Activated CD4-positive, alpha-beta T cell treated with anti-CD3 and anti-CD28 coated beads, Interleukin-2, amount 50 U/mL, for 24 hours (primary cell): ENCODE measurements around the gene FOXO3.
"Not testable (repeated sequence)": the region's sequence is repeated elsewhere in the genome, so short reads cannot be mapped to it uniquely, and the experiment has no call there.

Experiments used
- DNase-seq, 2 donors: peaks; one replicate each; pipeline ENCODE4 v3.0.0-alpha.2; 2020; ENCODE audit warnings: low read depth in 1 of 2, low spot score in 1 of 2

The FOXO3 gene

GRCh38 chr6:108555399-108556052, 5.2 kb upstream of the FOXO3 start:
- DNase-seq: no peak

- DNase-seq: no peak
Observed at GRCh38 chr6:108556250-108556649, 4.5 kb upstream of the FOXO3 start.

GRCh38 chr6:108556866-108557493, 3.7 kb upstream of the FOXO3 start:
- DNase-seq: no peak

GRCh38 chr6:108557494-108558371, 3.0 kb upstream of the FOXO3 start:
- DNase-seq: peak; percentile 54 to 57

GRCh38 chr6:108558372-108559096, 2.2 kb upstream of the FOXO3 start:
- peak; percentile 87 to 94 for DNase-seq

GRCh38 chr6:108559097-108559883, 1.4 kb upstream of the FOXO3 start:
- peak; percentile 67 to 70 for DNase-seq

- no peak for DNase-seq
Observed at GRCh38 chr6:108559884-108560462, 744 bp upstream of the FOXO3 start.

- not testable (repeated sequence) for DNase-seq
Observed at GRCh38 chr6:108561309-108561647, 561 bp downstream of the FOXO3 start.

GRCh38 chr6:108561742-108562502, 1.2 kb downstream of the FOXO3 start:
- DNase-seq: no peak

- no peak for DNase-seq
Observed at GRCh38 chr6:108562503-108562993, 1.8 kb downstream of the FOXO3 start.

GRCh38 chr6:108563292-108563691, 2.6 kb downstream of the FOXO3 start:
- DNase-seq: no peak

GRCh38 chr6:108564178-108564577, 3.5 kb downstream of the FOXO3 start:
- DNase-seq: no peak

- no peak for DNase-seq
Observed at GRCh38 chr6:108565091-108565766, 4.5 kb downstream of the FOXO3 start.

- no peak for DNase-seq
Observed at GRCh38 chr6:108565893-108566292, 5.2 kb downstream of the FOXO3 start.

GRCh38 chr6:108566406-108566805, 5.7 kb downstream of the FOXO3 start:
- DNase-seq: no peak

- DNase-seq: no peak
Observed at GRCh38 chr6:108568101-108568500, 7.4 kb downstream of the FOXO3 start.

GRCh38 chr6:108568551-108569305, 8.0 kb downstream of the FOXO3 start:
- no peak for DNase-seq

- DNase-seq: no peak
Observed at GRCh38 chr6:108570517-108570916, 9.8 kb downstream of the FOXO3 start.
